ENCODE results near the gene KCNN3.
A peak's percentile ranks its signal among the peaks of the same experiment; 100 is the strongest.

KCNN3 gene

DNA sequence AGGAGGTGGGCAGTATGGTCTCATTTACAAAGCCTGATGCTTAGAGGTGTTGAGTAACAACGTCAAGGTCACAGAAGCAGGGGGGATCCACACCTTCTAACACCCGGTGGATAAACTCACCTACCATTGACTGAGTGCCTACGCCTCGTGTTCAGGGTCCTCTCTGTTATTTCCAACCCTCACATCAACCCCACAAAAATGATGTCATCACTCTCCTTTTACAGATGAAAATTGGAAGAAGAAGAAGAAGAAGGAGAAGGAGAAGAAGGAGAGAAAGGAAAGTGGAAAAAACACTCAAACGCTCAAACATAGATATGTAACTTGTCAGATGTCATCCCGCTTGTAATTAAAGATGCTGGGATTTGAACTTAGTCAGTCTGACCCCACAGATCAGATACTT, 653 bp upstream of the KCNN3 start:
- Histone ChIP-seq H3K27ac (ENCODE audit: low read length) (no peak overlapping the region), H3K4me2 (ENCODE audit: low read depth, low read length) (peak overlapping the region; percentile 95), H4K20me1 (ENCODE audit: insufficient read depth, low read length) (no peaks in the 10 kb centered on the region), H3K9me3 (replicated peaks; ENCODE audit: insufficient read depth, low read length) (no peaks in the 10 kb centered on the region), H2AFZ (ENCODE audit: low read length) (peak overlapping the region; percentile 84), H3K79me2 (ENCODE audit: low read length) (peaks cover 15% of the 10 kb centered on the region; the same call in 1 of the 2 replicates), H3K4me1 (ENCODE audit: low read length) (peaks cover 26% of the 10 kb centered on the region), H3K27me3 (replicated peaks; ENCODE audit: insufficient read depth, low read length) (no peaks in the 10 kb centered on the region), H3K9me2 (replicated peaks; ENCODE audit: insufficient read depth, low read length) (no peaks in the 10 kb centered on the region), H3F3A (ENCODE audit: insufficient read depth, low read length) (peaks cover 3% of the 10 kb centered on the region), H3K4me3 (ENCODE audit: low read length) (peak overlapping the region; percentile 57), H3K36me3 (replicated peaks; ENCODE audit: insufficient read depth, low read length) (no peaks in the 10 kb centered on the region), H3K9ac (ENCODE audit: low read length) (no peak overlapping the region; the same call in 1 of the 2 replicates)
- TF ChIP-seq EZH2phosphoT487 (IDR thresholded peaks at IDR 0.05; ENCODE audit: low read length) = no peak
- TF ChIP-seq, protein P1, sequence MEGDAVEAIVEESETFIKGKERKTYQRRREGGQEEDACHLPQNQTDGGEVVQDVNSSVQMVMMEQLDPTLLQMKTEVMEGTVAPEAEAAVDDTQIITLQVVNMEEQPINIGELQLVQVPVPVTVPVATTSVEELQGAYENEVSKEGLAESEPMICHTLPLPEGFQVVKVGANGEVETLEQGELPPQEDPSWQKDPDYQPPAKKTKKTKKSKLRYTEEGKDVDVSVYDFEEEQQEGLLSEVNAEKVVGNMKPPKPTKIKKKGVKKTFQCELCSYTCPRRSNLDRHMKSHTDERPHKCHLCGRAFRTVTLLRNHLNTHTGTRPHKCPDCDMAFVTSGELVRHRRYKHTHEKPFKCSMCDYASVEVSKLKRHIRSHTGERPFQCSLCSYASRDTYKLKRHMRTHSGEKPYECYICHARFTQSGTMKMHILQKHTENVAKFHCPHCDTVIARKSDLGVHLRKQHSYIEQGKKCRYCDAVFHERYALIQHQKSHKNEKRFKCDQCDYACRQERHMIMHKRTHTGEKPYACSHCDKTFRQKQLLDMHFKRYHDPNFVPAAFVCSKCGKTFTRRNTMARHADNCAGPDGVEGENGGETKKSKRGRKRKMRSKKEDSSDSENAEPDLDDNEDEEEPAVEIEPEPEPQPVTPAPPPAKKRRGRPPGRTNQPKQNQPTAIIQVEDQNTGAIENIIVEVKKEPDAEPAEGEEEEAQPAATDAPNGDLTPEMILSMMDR (IDR thresholded peaks at IDR 0.05; ENCODE audit: low read length) = no peak
- TF ChIP-seq EZH2 (optimal IDR thresholded peaks at IDR 0.05; ENCODE audit: low read depth, low read length) = no peak
- DNase-seq = no peak

DNA sequence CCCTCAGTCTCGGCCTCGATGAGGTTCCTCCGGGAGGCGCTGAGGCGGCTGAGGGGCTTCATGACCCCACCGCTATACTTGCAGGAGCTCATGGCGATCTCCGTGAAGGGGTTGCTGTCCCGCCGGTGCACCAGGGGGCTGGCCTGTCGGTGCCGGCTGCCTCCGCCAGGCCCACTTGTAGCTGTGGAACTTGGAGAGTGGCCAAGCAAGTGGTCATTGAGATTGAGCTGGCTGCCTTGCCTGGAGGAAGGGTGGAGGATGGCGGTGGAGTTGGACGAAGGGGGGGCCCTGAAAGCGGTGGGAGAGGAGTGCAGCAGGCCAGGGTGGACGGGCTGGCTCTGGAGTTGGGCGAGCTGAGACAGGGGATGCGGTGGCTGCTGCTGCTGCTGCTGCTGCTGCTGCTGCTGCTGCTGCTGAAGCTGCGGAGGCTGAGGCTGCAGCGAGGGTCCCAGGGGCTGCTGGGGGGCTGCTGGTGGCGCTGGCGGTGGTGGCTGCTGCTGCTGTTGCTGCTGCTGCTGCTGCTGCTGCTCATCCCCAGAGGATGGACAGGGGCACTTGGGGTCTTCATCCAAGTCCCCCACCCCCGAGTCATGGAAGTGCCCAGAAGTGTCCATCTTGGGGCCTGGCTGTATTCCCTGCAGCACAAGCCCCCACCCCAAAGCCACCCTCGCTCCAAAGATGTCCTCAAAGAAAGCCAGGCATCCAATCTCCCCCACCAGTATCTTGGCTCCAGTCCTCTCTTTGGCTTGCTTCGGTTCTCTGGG, 548 bp downstream of the KCNN3 start:
- TF ChIP-seq, protein P1 (IDR thresholded peaks at IDR 0.05; ENCODE audit: low read length) = no peak
- no peak for TF ChIP-seq EZH2phosphoT487 (IDR thresholded peaks at IDR 0.05; ENCODE audit: low read length)
- TF ChIP-seq EZH2 (optimal IDR thresholded peaks at IDR 0.05; ENCODE audit: low read depth, low read length) = no peak
- no peaks in the 10 kb centered on the region for H3K9me3 ChIP-seq (replicated peaks; ENCODE audit: insufficient read depth, low read length)
- H3K27me3 ChIP-seq (replicated peaks; ENCODE audit: insufficient read depth, low read length) = no peaks in the 10 kb centered on the region
- peak overlapping the region; percentile 54 for H2AFZ ChIP-seq (ENCODE audit: low read length)
- peaks cover 3% of the 10 kb centered on the region for H3F3A ChIP-seq (ENCODE audit: insufficient read depth, low read length)
- H3K4me1 ChIP-seq (ENCODE audit: low read length) = peaks cover 31% of the 10 kb centered on the region
- H4K20me1 ChIP-seq (ENCODE audit: insufficient read depth, low read length) = no peaks in the 10 kb centered on the region
- peak overlapping the region; percentile 95 for H3K4me2 ChIP-seq (ENCODE audit: low read depth, low read length)
- peak overlapping the region; percentile 23; the same call in 1 of the 2 replicates for H3K9ac ChIP-seq (ENCODE audit: low read length)
- H3K9me2 ChIP-seq (replicated peaks; ENCODE audit: insufficient read depth, low read length) = no peaks in the 10 kb centered on the region
- peak overlapping the region; percentile 57 for H3K4me3 ChIP-seq (ENCODE audit: low read length)
- DNase-seq = no peak
- H3K79me2 ChIP-seq (ENCODE audit: low read length) = peaks cover 15% of the 10 kb centered on the region; the same call in 1 of the 2 replicates
- H3K27ac ChIP-seq (ENCODE audit: low read length) = no peak overlapping the region
- H3K36me3 ChIP-seq (replicated peaks; ENCODE audit: insufficient read depth, low read length) = no peaks in the 10 kb centered on the region

DNA sequence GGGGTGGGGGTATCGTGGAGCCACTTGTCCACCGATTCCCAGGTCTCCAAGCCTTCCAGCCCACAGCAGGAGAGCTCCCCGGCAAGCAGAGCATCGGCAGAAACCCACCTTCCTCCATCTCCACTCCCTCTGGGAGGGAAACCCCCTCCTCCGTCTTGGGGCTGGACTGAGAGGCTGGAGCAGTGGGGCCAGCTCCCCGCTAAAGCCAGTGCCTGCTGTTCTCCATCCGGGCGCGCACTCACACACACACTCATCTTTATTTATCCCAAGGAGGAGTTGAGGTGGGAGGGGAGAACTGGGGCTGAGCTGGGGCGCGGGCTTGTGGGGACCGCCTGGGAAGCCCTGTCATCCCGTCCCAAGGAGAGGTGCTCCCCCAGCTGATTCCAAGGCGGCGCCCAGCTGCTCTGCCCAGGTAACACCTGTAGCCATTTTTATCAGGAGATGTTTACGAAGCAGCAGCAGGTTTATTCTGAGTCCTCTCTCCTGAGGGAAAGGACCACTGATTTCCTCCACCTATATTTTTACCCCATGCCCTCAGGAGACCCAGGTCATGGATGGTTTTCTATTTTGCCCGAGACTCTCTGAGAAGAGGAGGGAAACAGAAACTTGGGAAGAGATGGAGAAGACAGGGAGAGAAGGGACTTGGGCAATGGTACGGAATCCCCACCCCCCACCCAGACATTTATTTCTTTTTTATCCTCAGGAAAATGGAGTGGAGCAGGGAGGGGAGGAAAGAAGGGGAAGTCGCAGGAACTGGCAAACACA, 2.1 kb downstream of the KCNN3 start:
- no peaks in the 10 kb centered on the region for H4K20me1 ChIP-seq (ENCODE audit: insufficient read depth, low read length)
- no peak overlapping the region for H2AFZ ChIP-seq (ENCODE audit: low read length)
- TF ChIP-seq, protein P1 (IDR thresholded peaks at IDR 0.05; ENCODE audit: low read length) = no peak
- no peak for TF ChIP-seq EZH2phosphoT487 (IDR thresholded peaks at IDR 0.05; ENCODE audit: low read length)
- TF ChIP-seq EZH2 (optimal IDR thresholded peaks at IDR 0.05; ENCODE audit: low read depth, low read length) = no peak
- H3K4me2 ChIP-seq (ENCODE audit: low read depth, low read length) = no peak overlapping the region
- H3F3A ChIP-seq (ENCODE audit: insufficient read depth, low read length) = peaks cover 3% of the 10 kb centered on the region
- no peaks in the 10 kb centered on the region for H3K9me2 ChIP-seq (replicated peaks; ENCODE audit: insufficient read depth, low read length)
- H3K79me2 ChIP-seq (ENCODE audit: low read length) = peaks cover 15% of the 10 kb centered on the region; the same call in 1 of the 2 replicates
- no peak overlapping the region for H3K9ac ChIP-seq (ENCODE audit: low read length)
- no peaks in the 10 kb centered on the region for H3K9me3 ChIP-seq (replicated peaks; ENCODE audit: insufficient read depth, low read length)
- peaks cover 42% of the 10 kb centered on the region for H3K4me1 ChIP-seq (ENCODE audit: low read length)
- no peak overlapping the region for H3K4me3 ChIP-seq (ENCODE audit: low read length)
- no peak overlapping the region for H3K27ac ChIP-seq (ENCODE audit: low read length)
- H3K36me3 ChIP-seq (replicated peaks; ENCODE audit: insufficient read depth, low read length) = no peaks in the 10 kb centered on the region
- no peaks in the 10 kb centered on the region for H3K27me3 ChIP-seq (replicated peaks; ENCODE audit: insufficient read depth, low read length)
- no peak for DNase-seq
